Measurements from ENCODE around the gene TLCD1. TPM values are rescaled to one million over a fixed set of nuclear protein-coding genes. Genes with fewer than 3 reads are reported as not detected.

The TLCD1 gene, protein sequence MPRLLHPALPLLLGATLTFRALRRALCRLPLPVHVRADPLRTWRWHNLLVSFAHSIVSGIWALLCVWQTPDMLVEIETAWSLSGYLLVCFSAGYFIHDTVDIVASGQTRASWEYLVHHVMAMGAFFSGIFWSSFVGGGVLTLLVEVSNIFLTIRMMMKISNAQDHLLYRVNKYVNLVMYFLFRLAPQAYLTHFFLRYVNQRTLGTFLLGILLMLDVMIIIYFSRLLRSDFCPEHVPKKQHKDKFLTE
- 12.5 and 16.8 TPM in 2 replicates for total RNA-seq

DNA sequence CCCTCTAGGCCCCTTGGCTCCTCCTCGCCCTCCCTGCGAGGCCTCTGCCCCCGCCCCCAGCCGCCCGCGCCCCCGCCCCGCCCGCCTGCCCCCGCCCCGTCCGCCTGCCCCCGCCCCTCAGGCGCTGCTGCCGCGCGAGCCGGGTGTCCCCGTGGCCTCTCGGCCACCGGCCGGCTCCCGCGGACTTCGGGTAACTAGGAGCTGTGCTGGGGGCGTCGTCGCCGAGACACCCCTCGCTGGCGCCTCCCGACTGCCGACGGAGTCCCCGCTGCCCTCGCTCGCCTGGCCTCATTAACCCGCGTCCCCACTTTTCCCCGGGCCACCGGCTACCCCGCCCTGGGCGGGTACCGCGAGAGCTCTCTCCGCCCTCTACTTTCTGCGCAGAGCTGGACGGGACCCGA lies at the start of gene TLCD1:
Gene TLCD1, minus strand, starts transcription at position 8 of the 401 bp plus-strand sequence. CDS start 136 bp downstream, outside the sequence.
- H3K4me1 Mint-ChIP-seq, result peaks cover 55% of the 10 kb centered on the region
- intact Hi-C loops (cut with micrococcal nuclease), result loop anchor here (2.0 to 10.0 kb wide), 6 partner anchors 36 to 841 kb away; partner anchors contain the start of genes ABHD15, DHRS13, NUFIP2 and TP53I13
- peak; percentile 94 for DNase-seq
- peaks cover 48% of the 10 kb centered on the region for H3K36me3 Mint-ChIP-seq (ENCODE audit: low read depth)
- no peaks in the 10 kb centered on the region for H3K27me3 Mint-ChIP-seq
- peak within 1 kb of the TSS; percentile 100 for H3K27ac Mint-ChIP-seq
- peak within 1 kb of the TSS; percentile 98 for H3K4me3 Mint-ChIP-seq
- no peaks in the 10 kb centered on the region for H3K9me3 Mint-ChIP-seq

DNA sequence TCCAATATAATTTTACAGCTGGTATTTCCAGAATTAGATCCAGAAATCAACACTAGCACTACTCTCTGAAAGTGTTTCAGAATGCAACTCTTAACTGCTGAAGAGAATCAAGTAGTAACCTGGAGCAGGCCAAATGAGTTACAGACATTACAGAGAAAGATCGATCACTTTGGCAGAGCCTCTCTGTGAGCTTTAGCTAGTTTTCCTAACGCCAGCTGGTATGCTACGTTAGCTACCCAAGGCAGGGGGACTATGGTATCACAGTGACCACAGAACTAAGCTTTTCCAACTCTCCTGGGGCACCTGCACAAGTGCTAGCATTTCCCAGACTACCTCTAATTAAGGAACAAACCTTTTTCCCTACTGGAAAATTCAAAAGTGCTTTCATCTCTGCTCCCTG lies 48.2 kb upstream of the TLCD1 start:
- no peak for DNase-seq
- H3K4me1 Mint-ChIP-seq, result peaks cover 24% of the 10 kb centered on the region
- intact Hi-C loops (cut with micrococcal nuclease), result no loop called here
- no peaks in the 10 kb centered on the region for H3K27me3 Mint-ChIP-seq
- H3K4me3 Mint-ChIP-seq, result no peak overlapping the region
- H3K36me3 Mint-ChIP-seq (ENCODE audit: low read depth), result peaks cover 13% of the 10 kb centered on the region
- H3K27ac Mint-ChIP-seq, result no peak overlapping the region
- no peaks in the 10 kb centered on the region for H3K9me3 Mint-ChIP-seq

DNA sequence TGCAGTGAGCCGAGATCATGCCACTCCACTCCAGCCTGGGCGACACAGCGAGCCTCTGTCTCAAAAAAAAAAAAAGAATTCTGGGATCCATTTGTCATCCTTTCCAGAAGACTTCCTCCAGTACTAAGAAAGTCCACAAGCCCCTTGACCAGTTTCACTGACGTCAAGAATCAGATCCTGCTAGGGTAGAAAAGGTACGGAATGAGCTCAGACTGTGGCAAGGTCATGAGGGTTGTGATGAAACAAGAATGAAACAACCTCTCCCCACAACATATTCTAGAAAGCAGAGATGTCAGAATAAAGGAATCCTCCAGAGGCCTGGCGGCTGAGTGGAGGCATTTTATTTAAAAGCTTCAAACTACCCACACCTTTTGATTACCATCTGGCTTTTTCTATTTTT lies 47.7 kb upstream of the TLCD1 start:
- H3K4me1 Mint-ChIP-seq, result peaks cover 20% of the 10 kb centered on the region
- no peaks in the 10 kb centered on the region for H3K9me3 Mint-ChIP-seq
- peaks cover 8% of the 10 kb centered on the region for H3K36me3 Mint-ChIP-seq (ENCODE audit: low read depth)
- no peak for DNase-seq
- intact Hi-C loops (cut with micrococcal nuclease), result no loop called here
- H3K27me3 Mint-ChIP-seq, result no peaks in the 10 kb centered on the region
- H3K4me3 Mint-ChIP-seq, result no peak overlapping the region
- H3K27ac Mint-ChIP-seq, result peak overlapping the region; percentile 34

DNA sequence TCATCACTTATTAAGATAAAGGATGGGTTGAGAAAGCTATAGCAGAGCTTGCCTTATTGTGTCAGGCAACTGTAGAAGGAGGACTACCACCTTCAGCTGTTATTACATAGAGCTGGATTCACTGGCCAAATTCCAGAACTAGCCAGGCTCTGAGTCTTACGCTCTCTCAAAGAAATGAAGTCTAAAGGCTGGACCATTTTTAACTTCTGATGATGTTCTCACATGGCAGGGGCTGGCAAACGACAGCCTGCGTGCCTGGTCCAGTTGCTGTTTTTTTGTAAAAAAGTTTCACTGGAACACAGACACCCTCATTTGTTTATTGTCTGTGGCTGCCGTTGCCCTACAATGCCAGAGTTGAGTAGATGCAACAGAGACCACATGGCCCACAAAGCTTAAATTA lies 39.0 kb upstream of the TLCD1 start:
- no peak for DNase-seq
- no peaks in the 10 kb centered on the region for H3K27me3 Mint-ChIP-seq
- intact Hi-C loops (cut with micrococcal nuclease), result no loop called here
- H3K27ac Mint-ChIP-seq, result no peak overlapping the region
- no peaks in the 10 kb centered on the region for H3K9me3 Mint-ChIP-seq
- peaks cover 12% of the 10 kb centered on the region for H3K36me3 Mint-ChIP-seq (ENCODE audit: low read depth)
- H3K4me1 Mint-ChIP-seq, result peaks cover 17% of the 10 kb centered on the region
- H3K4me3 Mint-ChIP-seq, result no peak overlapping the region

DNA sequence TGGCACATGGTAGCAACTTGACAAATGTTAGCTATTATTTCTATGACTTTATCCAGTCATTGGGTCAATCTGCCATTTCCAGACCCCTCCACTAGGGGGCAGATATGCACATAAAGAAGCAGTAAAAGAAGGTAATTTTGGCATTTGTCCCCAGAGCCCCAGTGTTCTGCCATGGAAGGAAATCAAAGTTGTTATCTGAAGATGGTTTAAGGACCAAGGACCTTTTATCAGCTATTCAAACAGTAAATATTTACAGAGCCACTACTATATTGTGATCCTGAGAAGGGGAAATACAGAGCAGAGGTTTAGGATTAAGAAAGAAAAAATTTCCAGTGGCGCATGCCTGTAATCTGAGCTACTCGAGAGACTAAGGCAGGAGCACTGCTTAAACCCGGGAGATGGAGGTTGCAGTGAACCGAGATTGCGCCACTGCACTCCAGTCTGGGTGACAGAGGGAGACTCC lies 37.8 kb upstream of the TLCD1 start:
- H3K36me3 Mint-ChIP-seq (ENCODE audit: low read depth), result peaks cover 18% of the 10 kb centered on the region

DNA sequence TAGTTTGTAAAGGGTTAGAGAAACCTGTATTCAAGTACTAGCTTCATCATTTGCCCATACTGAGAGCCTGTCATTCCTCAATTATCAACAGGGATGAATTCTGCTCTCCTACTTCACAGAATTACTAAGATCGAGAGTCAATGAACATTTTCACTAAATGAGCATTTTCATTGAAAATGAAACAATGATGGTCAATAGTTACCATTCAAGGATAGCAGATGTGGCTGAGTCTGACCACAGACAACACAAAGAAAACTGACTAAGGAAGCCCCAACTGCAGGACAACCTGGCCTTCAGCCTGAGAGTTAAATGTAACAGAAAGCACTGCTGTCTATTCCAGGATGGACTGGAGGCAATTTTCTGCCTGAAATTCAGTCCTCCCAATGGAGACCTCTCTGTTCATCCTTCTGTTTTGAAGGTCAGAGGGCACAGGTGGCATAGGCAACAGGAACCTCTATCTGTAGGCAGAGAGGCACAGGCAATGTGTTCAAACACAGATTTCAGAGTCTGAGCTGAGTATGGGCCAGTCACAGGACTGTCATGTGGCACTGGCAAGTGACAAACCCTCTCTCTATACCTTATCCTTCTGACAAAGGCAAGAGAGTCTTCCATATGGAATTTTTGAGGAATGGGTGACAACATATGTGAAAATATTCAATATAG lies 37.2 kb upstream of the TLCD1 start:
- no peak overlapping the region for H3K27ac Mint-ChIP-seq
- H3K27me3 Mint-ChIP-seq, result no peaks in the 10 kb centered on the region
- intact Hi-C loops (cut with micrococcal nuclease), result loop anchor here (1.0 to 5.0 kb wide), 6 partner anchors 36 to 189 kb away; partner anchors contain the start of genes DHRS13, FAM222B, NEK8 and PHF12
- DNase-seq, result no peak
- no peak overlapping the region for H3K4me3 Mint-ChIP-seq
- H3K36me3 Mint-ChIP-seq (ENCODE audit: low read depth), result peaks cover 23% of the 10 kb centered on the region
- no peaks in the 10 kb centered on the region for H3K9me3 Mint-ChIP-seq
- H3K4me1 Mint-ChIP-seq, result peaks cover 15% of the 10 kb centered on the region

More for the DNA sequence above, 37.8 kb upstream of the TLCD1 start:
- H3K4me3 Mint-ChIP-seq, result no peak overlapping the region
- no peaks in the 10 kb centered on the region for H3K27me3 Mint-ChIP-seq
- H3K4me1 Mint-ChIP-seq, result peaks cover 15% of the 10 kb centered on the region
- no peaks in the 10 kb centered on the region for H3K9me3 Mint-ChIP-seq
- no peak overlapping the region for H3K27ac Mint-ChIP-seq
- intact Hi-C loops (cut with micrococcal nuclease), result loop anchor here (1.0 to 5.0 kb wide), 6 partner anchors 37 to 188 kb away; partner anchors contain the start of genes DHRS13, FAM222B, NEK8 and PHF12
- DNase-seq, result peak; percentile 93

DNA sequence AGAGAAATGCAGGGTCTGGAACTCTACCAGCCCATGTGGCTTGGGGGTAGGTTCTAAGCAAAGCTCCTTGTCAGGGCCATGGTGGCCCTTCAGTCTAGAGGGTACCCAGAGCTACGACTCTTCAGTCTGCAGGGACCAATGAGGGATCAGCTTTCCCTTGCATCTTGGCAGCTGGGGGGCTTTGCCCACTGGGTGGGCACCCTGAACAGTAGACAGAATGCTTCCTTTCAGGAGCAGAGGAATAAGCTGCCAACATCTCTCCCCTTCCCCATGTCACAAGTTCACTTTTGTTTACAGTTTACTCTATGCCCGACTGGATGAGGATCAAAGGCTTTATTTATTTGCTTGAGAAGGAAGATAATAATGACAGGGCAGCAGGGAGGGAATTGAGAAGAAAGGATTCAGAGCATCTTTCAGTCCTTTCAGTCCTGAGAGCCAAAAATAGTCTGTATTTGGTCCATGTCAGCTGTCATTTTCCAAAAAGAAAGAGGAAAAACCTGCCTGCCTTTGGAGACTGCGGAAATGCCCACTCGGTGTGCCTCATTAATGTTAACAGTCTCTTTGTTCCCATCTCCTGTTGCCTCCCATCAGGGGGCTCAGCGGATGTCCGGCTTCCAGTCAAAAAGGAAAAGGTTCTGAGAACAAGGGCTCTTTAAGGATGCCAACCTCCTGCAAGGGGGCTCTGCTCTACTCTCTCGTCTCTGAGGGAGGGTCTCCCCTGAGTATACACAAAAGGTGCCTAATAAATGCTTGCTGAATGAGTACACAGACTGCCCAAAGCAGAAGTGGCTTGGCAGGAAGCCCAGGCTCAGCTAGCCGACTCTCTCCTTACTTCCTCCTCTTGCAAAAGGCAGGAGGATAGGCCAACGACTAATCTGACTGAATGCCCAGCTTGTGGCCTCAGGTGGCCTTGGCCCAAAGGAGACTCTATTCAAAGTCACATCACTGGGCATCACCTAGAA lies 34.8 kb upstream of the TLCD1 start:
- Mint-ChIP-seq H3K27ac (no peak overlapping the region), H3K27me3 (no peaks in the 10 kb centered on the region), H3K9me3 (no peaks in the 10 kb centered on the region), H3K4me1 (peaks cover 19% of the 10 kb centered on the region), H3K36me3 (ENCODE audit: low read depth) (peaks cover 30% of the 10 kb centered on the region), H3K4me3 (no peak overlapping the region)
- intact Hi-C loops (cut with micrococcal nuclease), result loop anchor here (5.0 kb wide), 3 partner anchors 34 to 191 kb away; partner anchors contain the start of genes NEK8, PHF12 and TLCD1
- no peak for DNase-seq

DNA sequence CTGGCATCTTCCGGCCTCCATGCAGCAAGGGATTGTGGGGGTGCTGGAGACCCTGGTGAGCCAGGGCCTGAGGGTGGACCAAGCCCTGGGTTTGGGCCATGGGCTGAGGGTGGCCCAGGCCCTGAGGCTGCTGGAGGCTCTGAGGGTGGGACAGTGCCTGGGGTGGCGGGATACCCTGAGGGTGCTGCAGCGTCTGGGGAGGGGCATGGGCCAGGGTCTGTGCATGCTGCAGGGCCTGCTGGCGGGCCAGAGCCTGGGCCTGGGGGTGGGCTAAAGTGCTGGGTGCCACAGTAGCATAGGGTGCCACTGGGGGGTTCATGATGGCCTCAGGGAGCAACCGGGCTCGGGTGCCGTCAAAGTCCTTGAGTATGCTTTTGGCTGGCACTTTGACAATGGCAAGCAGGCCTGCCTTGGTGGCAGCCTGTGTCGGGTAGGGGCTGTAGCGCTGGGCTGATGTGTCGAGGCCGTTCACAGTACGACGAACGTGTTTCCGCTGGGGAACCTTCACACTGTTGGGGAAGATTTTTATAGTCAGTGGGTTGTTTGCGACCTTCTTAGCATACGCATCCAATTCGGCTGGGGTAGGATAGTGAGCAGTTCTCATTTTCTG lies 33.3 kb upstream of the TLCD1 start:
- H3K36me3 Mint-ChIP-seq (ENCODE audit: low read depth), result peaks cover 33% of the 10 kb centered on the region
- peaks cover 14% of the 10 kb centered on the region for H3K4me1 Mint-ChIP-seq
- no peak overlapping the region for H3K27ac Mint-ChIP-seq
- H3K9me3 Mint-ChIP-seq, result no peaks in the 10 kb centered on the region
- H3K4me3 Mint-ChIP-seq, result no peak overlapping the region
- no peak for DNase-seq
- no peaks in the 10 kb centered on the region for H3K27me3 Mint-ChIP-seq
- intact Hi-C loops (cut with micrococcal nuclease), result no loop called here

DNA sequence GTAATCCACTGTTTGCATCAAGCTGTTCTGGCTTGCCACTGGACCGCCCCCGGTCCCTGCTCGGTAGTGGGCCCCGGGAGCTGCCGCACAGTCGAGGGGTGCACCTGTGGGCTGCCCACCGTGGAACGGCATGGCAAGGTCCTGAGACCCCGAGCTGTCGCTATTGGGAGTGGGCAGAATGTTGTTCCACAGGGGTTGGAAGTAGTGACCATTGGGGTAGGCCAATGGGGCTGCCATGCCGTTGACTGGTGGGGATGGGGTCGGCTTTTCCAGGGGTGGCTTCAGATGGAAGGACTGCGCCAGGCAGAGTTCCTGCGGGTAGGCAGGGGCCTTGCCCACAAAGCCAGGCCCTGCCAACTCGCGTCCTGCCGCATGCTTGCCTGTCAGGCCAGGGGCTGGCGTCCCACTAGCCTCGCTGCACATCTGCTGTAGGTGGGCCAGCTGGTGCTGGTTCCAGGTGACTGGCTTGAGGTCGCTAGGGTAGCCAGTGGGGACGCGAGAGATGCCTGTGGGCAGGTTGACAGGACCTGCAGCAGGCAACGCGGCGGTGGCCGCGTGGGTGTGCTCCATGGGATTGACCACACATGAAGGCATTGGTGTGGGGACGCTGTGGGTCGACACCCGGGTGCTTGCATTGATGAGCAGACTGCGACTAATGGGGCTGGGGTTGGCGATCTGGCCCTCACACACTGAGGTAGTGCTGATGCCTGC lies 32.5 kb upstream of the TLCD1 start:
- H3K27me3 Mint-ChIP-seq, result no peaks in the 10 kb centered on the region
- peaks cover 31% of the 10 kb centered on the region for H3K36me3 Mint-ChIP-seq (ENCODE audit: low read depth)
- DNase-seq, result no peak
- H3K4me3 Mint-ChIP-seq, result no peak overlapping the region
- H3K4me1 Mint-ChIP-seq, result peaks cover 12% of the 10 kb centered on the region
- intact Hi-C loops (cut with micrococcal nuclease), result no loop called here
- H3K27ac Mint-ChIP-seq, result no peak overlapping the region
- H3K9me3 Mint-ChIP-seq, result no peaks in the 10 kb centered on the region

DNA sequence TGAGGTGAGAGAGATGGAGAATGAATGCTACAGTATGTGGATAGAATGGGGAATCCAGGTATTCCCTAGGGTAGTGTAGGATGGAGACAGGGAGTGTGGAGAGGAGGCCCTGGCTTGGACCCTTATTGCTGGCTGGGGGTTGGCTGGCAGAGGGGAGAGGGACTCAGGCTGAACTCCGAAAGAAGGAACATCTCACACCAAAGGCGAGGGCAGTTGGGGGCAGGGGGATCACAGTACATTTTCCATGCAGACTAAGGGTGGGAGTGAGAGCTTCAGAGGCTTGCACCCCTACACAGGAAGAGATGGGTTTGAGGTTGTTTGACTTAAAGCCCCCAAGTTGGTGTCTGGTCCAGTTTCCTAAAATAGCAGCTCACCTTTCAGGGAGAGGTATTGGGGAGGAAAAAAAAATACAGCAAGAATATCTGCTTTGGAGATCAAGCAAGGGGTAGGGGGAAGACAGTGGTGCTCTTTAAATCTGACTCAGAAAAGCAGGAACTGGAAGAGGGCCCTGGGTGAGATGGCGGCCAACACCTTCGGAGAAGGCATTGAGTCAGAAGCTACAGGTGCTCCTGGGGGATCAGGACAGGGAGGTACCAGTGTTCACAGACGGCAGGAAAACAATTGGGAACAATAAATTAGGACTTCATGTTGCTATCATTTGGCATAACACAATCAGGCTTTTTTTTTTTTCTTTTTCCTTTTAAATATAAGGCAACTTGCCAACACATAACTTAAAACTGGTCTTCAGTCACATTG lies 30.2 kb upstream of the TLCD1 start:
- H3K4me3 Mint-ChIP-seq, result no peak overlapping the region
- DNase-seq, result no peak

DNA sequence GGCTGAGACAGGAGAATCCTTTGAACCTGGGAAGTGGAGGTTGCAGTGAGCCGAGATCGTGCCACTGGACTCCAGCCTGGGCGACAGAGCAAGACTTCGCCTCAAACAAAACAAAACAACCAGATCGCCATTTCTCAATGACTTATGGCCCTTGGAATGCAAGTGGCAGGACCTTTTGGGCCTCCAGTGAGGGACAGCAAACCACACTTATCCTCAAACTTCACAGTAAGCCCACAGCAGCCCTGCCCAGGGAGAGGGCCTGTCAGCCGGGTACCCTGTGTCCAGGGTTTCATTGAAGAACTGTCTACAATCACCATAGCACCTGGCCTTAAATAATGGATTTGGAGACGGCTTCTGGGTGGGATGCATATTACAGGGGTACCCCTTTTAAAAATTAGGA lies 29.5 kb upstream of the TLCD1 start:
- no peaks in the 10 kb centered on the region for H3K9me3 Mint-ChIP-seq
- H3K27ac Mint-ChIP-seq, result no peak overlapping the region
- H3K27me3 Mint-ChIP-seq, result no peaks in the 10 kb centered on the region
- intact Hi-C loops (cut with micrococcal nuclease), result no loop called here
- H3K4me3 Mint-ChIP-seq, result no peak overlapping the region
- no peak for DNase-seq
- H3K4me1 Mint-ChIP-seq, result peaks cover 4% of the 10 kb centered on the region
- H3K36me3 Mint-ChIP-seq (ENCODE audit: low read depth), result peaks cover 41% of the 10 kb centered on the region

More for the DNA sequence above, 30.2 kb upstream of the TLCD1 start:
- no peaks in the 10 kb centered on the region for H3K9me3 Mint-ChIP-seq
- H3K36me3 Mint-ChIP-seq (ENCODE audit: low read depth), result peaks cover 36% of the 10 kb centered on the region
- no peaks in the 10 kb centered on the region for H3K27me3 Mint-ChIP-seq
- peak overlapping the region; percentile 32 for H3K27ac Mint-ChIP-seq
- intact Hi-C loops (cut with micrococcal nuclease), result no loop called here
- H3K4me1 Mint-ChIP-seq, result peaks cover 4% of the 10 kb centered on the region

Measured in activated CD4-positive, alpha-beta T cell treated with anti-CD3 and anti-CD28 coated beads, Interleukin-2, amount 10 ng/mL, durations not matched to agents 24 days and 14 days (primary cell).